CD14-positive monocyte (primary cell): ENCODE results near the gene PRR16. TPM values are rescaled to one million over a fixed set of nuclear protein-coding genes. Genes with fewer than 3 reads are reported as not detected.

Experiments used
- DNase-seq, 3 donors: peaks; one replicate each; pipeline ENCODE4 v3.0.0-alpha.2; 2011 to 2022
- H2AFZ ChIP-seq: 2 replicates; pipeline ENCODE4 v1.6.0; 2012; ENCODE audit warnings: mild to moderate bottlenecking, low read depth, low read length, inconsistent platforms; ENCODE audit not compliant: insufficient read depth, poor library complexity, severe bottlenecking
- H3K27ac ChIP-seq, 2 donors: 1 replicate in 1 of 2; 2 replicates in 1 of 2; pipeline ENCODE4 v1.5.1; 2012 to 2013; ENCODE audit warnings: low read length in 2 of 2, control low read depth in 1 of 2, inconsistent platforms in 1 of 2, low read depth in 1 of 2, mild to moderate bottlenecking in 1 of 2
- H3K27me3 ChIP-seq, 2 donors: one replicate each; pipeline versions ENCODE4 v1.6.0 to v1.6.1; 2011 to 2013; ENCODE audit warnings: low read length in 2 of 2; ENCODE audit not compliant: control insufficient read depth in 2 of 2, insufficient read depth in 2 of 2
- H3K36me3 ChIP-seq, 2 donors: replicated peaks in 1 of 2; 1 replicate in 1 of 2; 2 replicates in 1 of 2; pipeline versions ENCODE4 v1.5.1 to v1.6.1; 2012 to 2013; ENCODE audit warnings: low read length in 2 of 2, control low read depth in 1 of 2, inconsistent platforms in 1 of 2, mild to moderate bottlenecking in 1 of 2; ENCODE audit not compliant: insufficient read depth in 2 of 2, control insufficient read depth in 1 of 2
- H3K4me1 ChIP-seq, 2 donors: 1 replicate in 1 of 2; 2 replicates in 1 of 2; pipeline versions ENCODE4 v1.5.1 to v1.6.1; 2012 to 2013; ENCODE audit warnings: low read length in 2 of 2, control low read depth in 1 of 2, inconsistent platforms in 1 of 2, mild to moderate bottlenecking in 1 of 2, moderate library complexity in 1 of 2; ENCODE audit not compliant: insufficient read depth in 2 of 2, control insufficient read depth in 1 of 2
- H3K4me2 ChIP-seq: replicated peaks from 2 replicates; pipeline ENCODE3; 2012; ENCODE audit warnings: low read length, moderate library complexity, mild to moderate bottlenecking; ENCODE audit not compliant: poor library complexity, severe bottlenecking; ENCODE audit errors: extremely low read depth
- H3K4me3 ChIP-seq, 3 experiments: fragments of 200-600 bp in 1 of 3; sonication (generic) in 1 of 3; replicated peaks in 1 of 3; 1 replicate in 2 of 3; 2 replicates in 1 of 3; pipeline ENCODE4 v1.5.1; 2011 to 2013; ENCODE audit warnings: low read length in 3 of 3, mild to moderate bottlenecking in 3 of 3, control low read depth in 2 of 3, low read depth in 2 of 3, inconsistent platforms in 1 of 3, moderate library complexity in 1 of 3
- H3K79me2 ChIP-seq: 2 replicates; pipeline ENCODE4 v1.6.0; 2012; ENCODE audit warnings: mild to moderate bottlenecking, control low read depth, inconsistent platforms, low read length, moderate library complexity; ENCODE audit not compliant: insufficient read depth
- H3K9ac ChIP-seq: 2 replicates; pipeline ENCODE4 v1.6.0; 2017; ENCODE audit warnings: low read length, mild to moderate bottlenecking; ENCODE audit not compliant: insufficient read depth, poor library complexity, severe bottlenecking
- H3K9me3 ChIP-seq, 2 donors: replicated peaks in 1 of 2; 1 replicate in 1 of 2; 2 replicates in 1 of 2; pipeline versions ENCODE4 v1.5.1 to v1.6.1; 2012 to 2013; ENCODE audit warnings: low read length in 2 of 2, control low read depth in 1 of 2; ENCODE audit not compliant: control insufficient read depth in 1 of 2, insufficient read depth in 1 of 2
- H4K20me1 ChIP-seq: 2 replicates; pipeline ENCODE4 v1.6.0; 2012; ENCODE audit warnings: mild to moderate bottlenecking, low read length, control low read depth, moderate library complexity; ENCODE audit not compliant: insufficient read depth
- H3K27ac Mint-ChIP-seq, 7 donors: one replicate each; pipeline ENCODE4 v1.8.0; 2020; ENCODE audit warnings: mild to moderate bottlenecking in 7 of 7, mixed read lengths in 7 of 7, moderate library complexity in 6 of 7, inconsistent platforms in 2 of 7
- H3K27me3 Mint-ChIP-seq, 3 donors: one replicate each; pipeline ENCODE4 v1.8.0; 2021 to 2022; ENCODE audit warnings: low read depth in 3 of 3, mild to moderate bottlenecking in 3 of 3, mixed read lengths in 3 of 3, moderate library complexity in 3 of 3, inconsistent platforms in 1 of 3
- H3K36me3 Mint-ChIP-seq, 2 donors: one replicate each; pipeline ENCODE4 v1.8.0; 2020; ENCODE audit warnings: mixed read lengths in 2 of 2, inconsistent platforms in 1 of 2, mild to moderate bottlenecking in 1 of 2
- H3K4me1 Mint-ChIP-seq: one replicate; pipeline ENCODE4 v1.8.0; 2020; ENCODE audit warnings: mild to moderate bottlenecking, mixed read lengths
- H3K4me3 Mint-ChIP-seq, 2 donors: one replicate each; pipeline ENCODE4 v1.8.0; 2020; ENCODE audit warnings: mild to moderate bottlenecking in 2 of 2, mixed read lengths in 2 of 2, moderate library complexity in 1 of 2
- H3K9me3 Mint-ChIP-seq, 7 donors: one replicate each; pipeline ENCODE4 v1.8.0; 2020 to 2022; ENCODE audit warnings: mixed read lengths in 7 of 7, mild to moderate bottlenecking in 6 of 7, moderate library complexity in 6 of 7, inconsistent platforms in 2 of 7
- CTCF ChIP-seq: fragments of 200-600 bp; IDR thresholded peaks from one replicate; pipeline ENCODE4 v1.8.0; 2022; ENCODE audit warnings: antibody characterized with exemption, mild to moderate bottlenecking
- WGBS: methylation state at CpG from one replicate; pipeline ENCODE4 v1.1.5; 2013; ENCODE audit warnings: missing lambda C conversion rate; ENCODE audit not compliant: insufficient coverage; 5-methylcytosine and 5-hydroxymethylcytosine counted together
- intact Hi-C, 2 donors: fragments of 100-400 bp; cut with micrococcal nuclease; formaldehyde crosslinking; loops; one replicate each; pipeline versions ENCODE4 v1.15.0 to v1.15.1; 2023
- polyA plus RNA-seq, 3 donors: library from polyadenylated mRNA; depleted of rRNA in 1 of 3; unstranded in 2 of 3; stranded (reverse) in 1 of 3; fragments of 300-500 nt in 2 of 3; fragments of >200 nt in 1 of 3; fragmentation: Illumina TruSeq in 2 of 3; gene quantifications; 1 replicate in 2 of 3; 2 replicates in 1 of 3; pipeline ENCODE4 v1.2.3, GENCODE V29; 2012 to 2021

The PRR16 gene
- polyA plus RNA-seq, 3 donors: 0.14 to 0.74 (median 0.56) TPM

- H3K27ac Mint-ChIP-seq: no peak overlapping the region
- Histone ChIP-seq H2AFZ (no peak overlapping the region), H3K9me3 (peaks cover 0 to 2% of the 10 kb centered on the region in 2 donors), H3K4me2 (no peak overlapping the region), H3K4me1 (no peaks in the 10 kb centered on the region), H3K27ac (no peak overlapping the region), H3K36me3 (no peaks in the 10 kb centered on the region), H3K4me3 (no peak overlapping the region), H3K9ac (no peak overlapping the region), H3K27me3 (no peaks in the 10 kb centered on the region), H3K79me2 (no peaks in the 10 kb centered on the region), H4K20me1 (no peaks in the 10 kb centered on the region)
- intact Hi-C loops: no loop called here
- no CpG with 5 or more reads among the region's 4 CpGs for WGBS
- peaks cover 0 to 7% (median 1%) of the 10 kb centered on the region in 7 donors for H3K9me3 Mint-ChIP-seq
- H3K36me3 Mint-ChIP-seq: no peaks in the 10 kb centered on the region
- TF ChIP-seq CTCF: no peak
- H3K4me3 Mint-ChIP-seq: no peak overlapping the region
- no peak for DNase-seq
- H3K4me1 Mint-ChIP-seq: no peaks in the 10 kb centered on the region
- no peaks in the 10 kb centered on the region for H3K27me3 Mint-ChIP-seq
Observed at GRCh38 chr5:120600639-120601038, 136.5 kb downstream of the PRR16 start.

GRCh38 chr5:120602033-120602432 is 137.9 kb downstream of the PRR16 start:
- no peaks in the 10 kb centered on the region for H3K36me3 ChIP-seq
- intact Hi-C loops: no loop called here
- DNase-seq: no peak
- Mint-ChIP-seq H3K4me3 (no peak overlapping the region), H3K27me3 (no peaks in the 10 kb centered on the region), H3K27ac (no peak overlapping the region), H3K4me1 (no peaks in the 10 kb centered on the region), H3K36me3 (no peaks in the 10 kb centered on the region), H3K9me3 (peaks cover 0 to 7% (median 5%) of the 10 kb centered on the region in 7 donors)
- no peak overlapping the region for H3K4me3 ChIP-seq
- no peak overlapping the region for H3K27ac ChIP-seq
- no peaks in the 10 kb centered on the region for H3K27me3 ChIP-seq
- no peak overlapping the region for H3K4me2 ChIP-seq
- H3K9me3 ChIP-seq: peaks cover 0 to 7% of the 10 kb centered on the region in 2 donors
- H3K79me2 ChIP-seq: no peaks in the 10 kb centered on the region
- H3K9ac ChIP-seq: no peak overlapping the region
- no peak overlapping the region for H2AFZ ChIP-seq
- TF ChIP-seq CTCF: no peak
- H3K4me1 ChIP-seq: no peaks in the 10 kb centered on the region
- no CpG with 5 or more reads among the region's 1 CpG for WGBS
- no peaks in the 10 kb centered on the region for H4K20me1 ChIP-seq
